Trophoblast cell (in vitro differentiated cells and primary cell): ENCODE data around the gene XAF1.
"Not testable (repeated sequence)": the region's sequence is repeated elsewhere in the genome, so short reads cannot be mapped to it uniquely, and the experiment has no call there.

Experiments
- DNase-seq, 2 donors: peaks; one replicate each; pipeline ENCODE4 v3.0.0-alpha.2; 2016
- H2AFZ ChIP-seq: 2 replicates; pipeline ENCODE4 v1.6.1; 2013; ENCODE audit warnings: low read length, moderate library complexity, mild to moderate bottlenecking; ENCODE audit not compliant: insufficient read depth, poor library complexity
- H2AK5ac ChIP-seq: 2 replicates; pipeline ENCODE4 v1.6.1; 2013; ENCODE audit warnings: mild to moderate bottlenecking, low read length
- H2BK120ac ChIP-seq: 2 replicates; pipeline ENCODE4 v1.6.1; 2013; ENCODE audit warnings: low read length, mild to moderate bottlenecking, moderate library complexity; ENCODE audit not compliant: insufficient read depth, poor library complexity
- H2BK12ac ChIP-seq: 2 replicates; pipeline ENCODE4 v1.6.1; 2013; ENCODE audit warnings: mild to moderate bottlenecking, low read length, moderate library complexity
- H2BK5ac ChIP-seq: 2 replicates; pipeline ENCODE4 v1.6.1; 2013; ENCODE audit warnings: low read length, low read depth, moderate library complexity, mild to moderate bottlenecking; ENCODE audit not compliant: poor library complexity
- H3K14ac ChIP-seq: 2 replicates; pipeline ENCODE4 v1.6.1; 2013; ENCODE audit warnings: mild to moderate bottlenecking, low read length
- H3K18ac ChIP-seq: 2 replicates; pipeline ENCODE4 v1.6.1; 2013; ENCODE audit warnings: mild to moderate bottlenecking, low read length
- H3K23ac ChIP-seq: 2 replicates; pipeline ENCODE4 v1.6.1; 2013; ENCODE audit warnings: low read length
- H3K27ac ChIP-seq: 2 replicates; pipeline ENCODE4 v1.5.1; 2013; ENCODE audit warnings: low read depth, mild to moderate bottlenecking, inconsistent platforms, low read length, moderate library complexity
- H3K27me3 ChIP-seq: 2 replicates; pipeline ENCODE4 v1.6.1; 2013; ENCODE audit warnings: inconsistent platforms, mild to moderate bottlenecking, low read length, moderate library complexity; ENCODE audit not compliant: insufficient read depth
- H3K36me3 ChIP-seq, 2 experiments: 1 replicate in 1 of 2; 2 replicates in 1 of 2; pipeline ENCODE4 v1.6.1; 2013; ENCODE audit warnings: low read length in 2 of 2, mild to moderate bottlenecking in 2 of 2, moderate library complexity in 1 of 2; ENCODE audit not compliant: insufficient read depth in 2 of 2, control insufficient read depth in 1 of 2
- H3K4ac ChIP-seq: 2 replicates; pipeline ENCODE4 v1.6.1; 2013; ENCODE audit warnings: low read depth, mild to moderate bottlenecking, low read length, moderate library complexity
- H3K4me1 ChIP-seq, 2 experiments: 1 replicate in 1 of 2; 2 replicates in 1 of 2; pipeline ENCODE4 v1.6.1; 2013; ENCODE audit warnings: low read length in 2 of 2, mild to moderate bottlenecking in 2 of 2, moderate library complexity in 1 of 2; ENCODE audit not compliant: insufficient read depth in 2 of 2, control insufficient read depth in 1 of 2
- H3K4me2 ChIP-seq: 2 replicates; pipeline ENCODE4 v1.6.1; 2013; ENCODE audit warnings: inconsistent platforms, mild to moderate bottlenecking, low read length, moderate library complexity
- H3K4me3 ChIP-seq: 2 replicates; pipeline ENCODE4 v1.5.1; 2013; ENCODE audit warnings: mild to moderate bottlenecking, low read depth, low read length, inconsistent platforms
- H3K79me1 ChIP-seq: one replicate; pipeline ENCODE4 v1.6.1; 2013; ENCODE audit warnings: low read length
- H3K79me2 ChIP-seq: 2 replicates; pipeline ENCODE4 v1.6.1; 2013; ENCODE audit warnings: low read length, mild to moderate bottlenecking; ENCODE audit not compliant: control insufficient read depth, insufficient read depth, poor library complexity
- H3K9ac ChIP-seq: 2 replicates; pipeline ENCODE4 v1.6.1; 2013; ENCODE audit warnings: mild to moderate bottlenecking, low read length
- H3K9me3 ChIP-seq: 2 replicates; pipeline ENCODE4 v1.6.1; 2013; ENCODE audit warnings: low read depth, mild to moderate bottlenecking, control low read depth, inconsistent platforms, low read length; ENCODE audit not compliant: insufficient read depth
- H4K12ac ChIP-seq: 2 replicates; pipeline ENCODE4 v1.6.1; 2013; ENCODE audit warnings: low read depth, mild to moderate bottlenecking, low read length, moderate library complexity
- H4K8ac ChIP-seq: 2 replicates; pipeline ENCODE4 v1.6.1; 2013; ENCODE audit warnings: low read depth, mild to moderate bottlenecking, low read length, moderate library complexity
- H4K91ac ChIP-seq: one replicate; pipeline ENCODE4 v1.6.1; 2013; ENCODE audit warnings: low read depth, mild to moderate bottlenecking, low read length, moderate library complexity
- WGBS: extraction: QIAGEN DNeasy Blood & Tissue Kit; methylation state at CpG from one replicate; pipeline ENCODE4 v1.1.7; 2013; ENCODE audit warnings: missing lambda C conversion rate; ENCODE audit not compliant: insufficient read length, insufficient coverage; ENCODE audit errors: extremely low coverage; 5-methylcytosine and 5-hydroxymethylcytosine counted together

Gene XAF1

DNA sequence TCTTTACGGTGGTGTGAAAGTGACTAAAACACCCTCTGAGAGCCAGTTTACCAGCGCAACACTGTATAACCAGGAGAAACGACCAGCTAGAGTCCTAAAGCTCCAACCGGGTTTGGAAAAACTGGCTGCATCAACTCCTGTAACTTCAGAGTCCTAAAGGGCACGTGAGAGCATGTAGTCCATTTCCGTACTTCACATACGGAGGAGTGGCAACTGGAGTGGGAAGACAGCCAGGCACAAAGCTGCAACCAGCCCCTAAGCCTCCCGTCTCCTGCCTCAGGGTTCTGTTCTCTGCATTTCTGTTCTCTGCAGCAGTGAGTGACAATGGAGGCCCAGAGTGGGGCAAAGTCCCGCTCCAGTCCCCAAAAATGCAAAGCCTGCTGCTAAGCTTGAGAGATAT, 56.4 kb downstream of the XAF1 start:
- Histone ChIP-seq H2BK5ac (no peak overlapping the region), H2BK12ac (no peak overlapping the region), H3K4me1 (no peaks in the 10 kb centered on the region), H3K36me3 (no peaks in the 10 kb centered on the region), H4K91ac (no peak overlapping the region), H3K14ac (no peak overlapping the region), H2AK5ac (no peak overlapping the region), H3K79me1 (no peaks in the 10 kb centered on the region), H2AFZ (no peak overlapping the region), H3K27ac (no peak overlapping the region), H4K8ac (no peak overlapping the region), H3K79me2 (no peaks in the 10 kb centered on the region), H2BK120ac (no peak overlapping the region), H3K9me3 (peaks cover 3% of the 10 kb centered on the region), H3K18ac (no peak overlapping the region), H3K4me3 (no peak overlapping the region), H3K23ac (no peak overlapping the region), H3K4me2 (no peak overlapping the region), H4K12ac (no peak overlapping the region), H3K4ac (no peak overlapping the region), H3K27me3 (no peaks in the 10 kb centered on the region), H3K9ac (no peak overlapping the region)
- no CpG with 5 or more reads among the region's 9 CpGs for WGBS
- no peak for DNase-seq

DNA sequence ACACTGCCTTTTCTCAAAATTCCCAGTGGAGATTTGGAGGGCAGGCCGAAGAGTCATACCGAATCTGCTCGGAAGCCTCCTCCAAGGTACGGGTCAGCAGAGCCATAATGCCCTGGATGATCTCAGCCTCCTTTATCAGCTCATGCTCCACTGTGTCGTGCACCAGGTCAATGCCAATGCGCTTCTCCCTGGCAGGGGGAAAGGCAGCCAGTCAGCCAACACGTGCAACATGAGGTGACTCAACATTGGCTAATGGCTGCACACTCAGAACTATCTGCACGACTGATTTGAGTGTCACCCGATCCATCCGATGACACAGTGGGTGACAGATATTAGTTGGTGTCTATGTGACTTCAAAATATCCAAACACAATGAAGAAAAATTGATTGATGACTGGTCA, 59.9 kb downstream of the XAF1 start:
- H3K18ac ChIP-seq, result no peak overlapping the region
- H2AK5ac ChIP-seq, result no peak overlapping the region
- H3K27ac ChIP-seq, result no peak overlapping the region
- DNase-seq, result no peak
- H3K4me1 ChIP-seq, result peaks cover 4 to 5% of the 10 kb centered on the region in 2 experiments
- no peak overlapping the region for H4K12ac ChIP-seq
- H4K91ac ChIP-seq, result no peak overlapping the region
- H3K4me3 ChIP-seq, result no peak overlapping the region
- WGBS, result no CpG with 5 or more reads among the region's 10 CpGs
- no peak overlapping the region for H2BK120ac ChIP-seq
- H3K4me2 ChIP-seq, result no peak overlapping the region
- no peaks in the 10 kb centered on the region for H3K36me3 ChIP-seq
- no peak overlapping the region for H2BK5ac ChIP-seq
- no peaks in the 10 kb centered on the region for H3K27me3 ChIP-seq
- H4K8ac ChIP-seq, result no peak overlapping the region
- H2BK12ac ChIP-seq, result no peak overlapping the region
- no peak overlapping the region for H3K23ac ChIP-seq
- H3K9me3 ChIP-seq, result peaks cover 5% of the 10 kb centered on the region
- H3K14ac ChIP-seq, result no peak overlapping the region
- H3K4ac ChIP-seq, result no peak overlapping the region
- no peaks in the 10 kb centered on the region for H3K79me2 ChIP-seq
- no peak overlapping the region for H2AFZ ChIP-seq
- peaks cover 2% of the 10 kb centered on the region for H3K79me1 ChIP-seq
- H3K9ac ChIP-seq, result no peak overlapping the region

DNA sequence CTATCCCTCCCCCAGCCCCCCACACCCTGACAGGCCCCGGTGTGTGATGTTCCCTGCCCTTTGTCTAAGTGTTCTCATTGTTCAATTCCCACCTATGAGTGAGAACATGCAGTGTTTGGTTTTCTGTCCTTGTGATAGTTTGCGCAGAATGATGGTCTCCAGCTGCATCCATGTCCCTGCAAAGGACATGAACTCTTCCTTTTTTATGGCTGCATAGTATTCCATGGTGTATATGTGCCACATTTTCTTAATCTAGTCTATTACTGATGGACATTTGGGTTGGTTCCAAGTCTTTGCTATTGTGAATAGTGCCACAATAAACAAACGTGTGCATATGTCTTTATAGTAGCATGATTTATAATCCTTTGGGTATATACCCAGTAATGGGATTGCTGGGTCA, 60.5 kb downstream of the XAF1 start:
- H3K23ac ChIP-seq, H3K27me3 ChIP-seq: not testable (repeated sequence)

DNA sequence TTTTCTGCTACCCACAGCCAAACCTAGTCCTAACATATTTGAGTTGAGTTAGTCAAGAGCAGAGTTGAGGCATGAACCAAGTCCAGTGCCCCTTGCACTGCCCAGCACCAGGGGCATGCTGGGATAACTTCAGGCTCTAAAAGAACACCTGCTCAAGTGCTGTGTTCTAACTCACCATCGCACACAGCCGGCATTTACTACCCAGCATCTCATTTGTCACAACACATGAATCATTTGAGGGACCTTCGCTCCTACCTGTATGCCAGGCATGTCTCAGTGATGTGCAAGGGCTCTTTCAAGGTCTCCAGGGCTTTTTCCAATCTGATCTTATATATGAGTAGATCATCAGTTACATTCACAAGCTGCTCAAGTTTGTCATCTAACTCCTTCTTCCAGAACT, 63.1 kb downstream of the XAF1 start:
- H4K91ac ChIP-seq, result peak overlapping the region; percentile 74
- no CpG with 5 or more reads among the region's 3 CpGs for WGBS

More for the DNA sequence above, 60.5 kb downstream of the XAF1 start:
- DNase-seq, H3K9me3 ChIP-seq, H3K4me1 ChIP-seq, H3K14ac ChIP-seq, H2BK5ac ChIP-seq, H3K18ac ChIP-seq, H3K79me1 ChIP-seq, H4K8ac ChIP-seq, H2AK5ac ChIP-seq, H3K4me3 ChIP-seq, H2BK12ac ChIP-seq, H3K4ac ChIP-seq, H2AFZ ChIP-seq, H4K12ac ChIP-seq, H4K91ac ChIP-seq, H3K9ac ChIP-seq, H3K27ac ChIP-seq, H3K36me3 ChIP-seq, H2BK120ac ChIP-seq, H3K4me2 ChIP-seq, H3K79me2 ChIP-seq: not testable (repeated sequence)
- WGBS, result no CpG with 5 or more reads among the region's 3 CpGs

More for the DNA sequence above, 63.1 kb downstream of the XAF1 start:
- Histone ChIP-seq H3K4me2 (no peak overlapping the region), H3K18ac (peak overlapping the region; percentile 39), H3K27ac (no peak overlapping the region), H3K9me3 (peaks cover 5% of the 10 kb centered on the region), H3K79me2 (no peaks in the 10 kb centered on the region), H2AFZ (no peak overlapping the region), H3K4me3 (no peak overlapping the region), H3K27me3 (no peaks in the 10 kb centered on the region), H3K36me3 (no peaks in the 10 kb centered on the region), H3K4ac (peak overlapping the region; percentile 48), H2BK12ac (peak overlapping the region; percentile 90), H3K9ac (peak overlapping the region; percentile 59), H2AK5ac (peak overlapping the region; percentile 59), H3K14ac (peak overlapping the region; percentile 34), H2BK5ac (no peak overlapping the region), H4K8ac (no peak overlapping the region), H3K79me1 (peaks cover 9% of the 10 kb centered on the region), H3K23ac (peak overlapping the region; percentile 8), H2BK120ac (peak overlapping the region; percentile 89), H4K12ac (no peak overlapping the region), H3K4me1 (peaks cover 6 to 10% of the 10 kb centered on the region in 2 experiments)
- DNase-seq, result peak in 1 of 2 donors; percentile 4
